ENCODE data around the gene ZNF407.

ZNF407 gene

GRCh38 chr18:74895686-74896085 is 298.0 kb downstream of the ZNF407 start:
- peaks cover 25% of the 10 kb centered on the region for H3K4me1 Mint-ChIP-seq
- TF ChIP-seq CTCF (IDR thresholded peaks at IDR 0.05): no peak
- H3K4me3 Mint-ChIP-seq: no peak overlapping the region
- H3K27me3 Mint-ChIP-seq (ENCODE audit: low read depth, poor library complexity): peaks cover 4% of the 10 kb centered on the region
- no peaks in the 10 kb centered on the region for H3K36me3 Mint-ChIP-seq (ENCODE audit: low read depth)
- no peak overlapping the region for H3K27ac Mint-ChIP-seq
- no peaks in the 10 kb centered on the region for H3K9me3 Mint-ChIP-seq
- DNase-seq: no peak

- peaks cover 4% of the 10 kb centered on the region for H3K27me3 Mint-ChIP-seq (ENCODE audit: low read depth, poor library complexity)
- peak; percentile 61 for TF ChIP-seq CTCF (IDR thresholded peaks at IDR 0.05)
- H3K4me1 Mint-ChIP-seq: peaks cover 31% of the 10 kb centered on the region
- peak overlapping the region; percentile 7 for H3K27ac Mint-ChIP-seq
- no peak overlapping the region for H3K4me3 Mint-ChIP-seq
- DNase-seq: peak; percentile 43
- H3K9me3 Mint-ChIP-seq: no peaks in the 10 kb centered on the region
- no peaks in the 10 kb centered on the region for H3K36me3 Mint-ChIP-seq (ENCODE audit: low read depth)
Observed at GRCh38 chr18:74896390-74896991, 298.8 kb downstream of the ZNF407 start.

GRCh38 chr18:74897971-74898657 is 300.4 kb downstream of the ZNF407 start:
- H3K27ac Mint-ChIP-seq: no peak overlapping the region
- peaks cover 4% of the 10 kb centered on the region for H3K27me3 Mint-ChIP-seq (ENCODE audit: low read depth, poor library complexity)
- no peak for DNase-seq
- H3K4me1 Mint-ChIP-seq: peaks cover 44% of the 10 kb centered on the region
- no peak for TF ChIP-seq CTCF (IDR thresholded peaks at IDR 0.05)
- H3K4me3 Mint-ChIP-seq: no peak overlapping the region
- no peaks in the 10 kb centered on the region for H3K36me3 Mint-ChIP-seq (ENCODE audit: low read depth)
- no peaks in the 10 kb centered on the region for H3K9me3 Mint-ChIP-seq

- H3K9me3 Mint-ChIP-seq: no peaks in the 10 kb centered on the region
- H3K27ac Mint-ChIP-seq: peak overlapping the region; percentile 70
- TF ChIP-seq CTCF (IDR thresholded peaks at IDR 0.05): no peak
- no peaks in the 10 kb centered on the region for H3K36me3 Mint-ChIP-seq (ENCODE audit: low read depth)
- no peak for DNase-seq
- peaks cover 44% of the 10 kb centered on the region for H3K4me1 Mint-ChIP-seq
- peaks cover 4% of the 10 kb centered on the region for H3K27me3 Mint-ChIP-seq (ENCODE audit: low read depth, poor library complexity)
- H3K4me3 Mint-ChIP-seq: no peak overlapping the region
Observed at GRCh38 chr18:74898965-74899364, 301.3 kb downstream of the ZNF407 start.

GRCh38 chr18:74899554-74899953 is 301.9 kb downstream of the ZNF407 start:
- H3K4me1 Mint-ChIP-seq: peaks cover 48% of the 10 kb centered on the region
- peaks cover 4% of the 10 kb centered on the region for H3K27me3 Mint-ChIP-seq (ENCODE audit: low read depth, poor library complexity)
- no peak for DNase-seq
- H3K4me3 Mint-ChIP-seq: no peak overlapping the region
- H3K27ac Mint-ChIP-seq: peak overlapping the region; percentile 70
- no peak for TF ChIP-seq CTCF (IDR thresholded peaks at IDR 0.05)
- H3K9me3 Mint-ChIP-seq: no peaks in the 10 kb centered on the region
- H3K36me3 Mint-ChIP-seq (ENCODE audit: low read depth): no peaks in the 10 kb centered on the region
